ENCODE measurements around the gene TGFB1. TPM values are rescaled to one million over a fixed set of nuclear protein-coding genes. Genes with fewer than 3 reads are reported as not detected.

Gene TGFB1
- polyA plus RNA-seq, 1 donor from 2014 or later: not detected

DNA sequence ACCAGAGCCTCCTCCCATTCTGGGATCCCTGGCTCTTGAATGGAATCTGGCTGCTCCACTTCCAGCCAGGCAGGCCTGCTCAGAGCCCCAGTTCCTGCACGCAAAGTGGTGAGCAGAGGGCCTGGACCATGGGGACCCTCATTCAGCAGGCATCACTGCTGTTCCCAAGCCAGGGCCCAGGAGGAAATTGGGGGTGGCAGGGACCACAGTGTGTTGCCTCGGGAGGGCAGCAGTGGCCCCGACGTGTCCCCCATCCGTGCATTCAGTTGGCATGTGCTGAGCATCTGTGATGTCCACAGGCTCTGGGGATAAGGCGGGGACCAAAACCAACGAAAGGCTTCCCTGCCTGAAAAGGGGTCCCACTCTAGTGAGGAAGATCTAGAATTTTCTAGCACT is 32.5 kb downstream of the TGFB1 start:
- Histone ChIP-seq H4K20me1 (ENCODE audit: insufficient read depth) (no peaks in the 10 kb centered on the region), H3F3A (ENCODE audit: insufficient read depth, low read length, poor library complexity, severe bottlenecking) (no peaks in the 10 kb centered on the region), H3K27me3 (ENCODE audit: insufficient read depth, low read depth, low read length) (no peaks in the 10 kb centered on the region), H3K9ac (ENCODE audit: low read length) (no peak overlapping the region), H3K79me2 (replicated peaks; ENCODE audit: insufficient read depth, low read length) (no peaks in the 10 kb centered on the region), H3K9me2 (ENCODE audit: insufficient read depth, low read length) (no peaks in the 10 kb centered on the region), H3K36me3 (ENCODE audit: insufficient read depth, low read length) (peaks cover 6% of the 10 kb centered on the region), H3K4me2 (ENCODE audit: low read length) (no peak overlapping the region), H3K9me3 (ENCODE audit: low read length) (no peaks in the 10 kb centered on the region), H3K27ac (ENCODE audit: low read length) (no peak overlapping the region), H2AFZ (ENCODE audit: low read depth, low read length) (no peak overlapping the region), H3K4me3 (ENCODE audit: low read length) (no peak overlapping the region)
- TF ChIP-seq POLR2AphosphoS5 (IDR thresholded peaks at IDR 0.05) (no peak), SMC3 (conservative IDR thresholded peaks at IDR 0.05; ENCODE audit: poor library complexity) (no peak), MXI1 (conservative IDR thresholded peaks at IDR 0.05; ENCODE audit: poor library complexity, severe bottlenecking) (no peak), EZH2 (IDR thresholded peaks at IDR 0.05; ENCODE audit: borderline replicate concordance, insufficient read depth, low read length, poor library complexity, severe bottlenecking) (no peak), RAD21 (conservative IDR thresholded peaks at IDR 0.05) (no peak), EP300 (conservative IDR thresholded peaks at IDR 0.05; ENCODE audit: poor library complexity, severe bottlenecking) (no peak), TAF1 (IDR thresholded peaks at IDR 0.05; ENCODE audit: low read depth) (no peak)
- TF ChIP-seq, protein P1, sequence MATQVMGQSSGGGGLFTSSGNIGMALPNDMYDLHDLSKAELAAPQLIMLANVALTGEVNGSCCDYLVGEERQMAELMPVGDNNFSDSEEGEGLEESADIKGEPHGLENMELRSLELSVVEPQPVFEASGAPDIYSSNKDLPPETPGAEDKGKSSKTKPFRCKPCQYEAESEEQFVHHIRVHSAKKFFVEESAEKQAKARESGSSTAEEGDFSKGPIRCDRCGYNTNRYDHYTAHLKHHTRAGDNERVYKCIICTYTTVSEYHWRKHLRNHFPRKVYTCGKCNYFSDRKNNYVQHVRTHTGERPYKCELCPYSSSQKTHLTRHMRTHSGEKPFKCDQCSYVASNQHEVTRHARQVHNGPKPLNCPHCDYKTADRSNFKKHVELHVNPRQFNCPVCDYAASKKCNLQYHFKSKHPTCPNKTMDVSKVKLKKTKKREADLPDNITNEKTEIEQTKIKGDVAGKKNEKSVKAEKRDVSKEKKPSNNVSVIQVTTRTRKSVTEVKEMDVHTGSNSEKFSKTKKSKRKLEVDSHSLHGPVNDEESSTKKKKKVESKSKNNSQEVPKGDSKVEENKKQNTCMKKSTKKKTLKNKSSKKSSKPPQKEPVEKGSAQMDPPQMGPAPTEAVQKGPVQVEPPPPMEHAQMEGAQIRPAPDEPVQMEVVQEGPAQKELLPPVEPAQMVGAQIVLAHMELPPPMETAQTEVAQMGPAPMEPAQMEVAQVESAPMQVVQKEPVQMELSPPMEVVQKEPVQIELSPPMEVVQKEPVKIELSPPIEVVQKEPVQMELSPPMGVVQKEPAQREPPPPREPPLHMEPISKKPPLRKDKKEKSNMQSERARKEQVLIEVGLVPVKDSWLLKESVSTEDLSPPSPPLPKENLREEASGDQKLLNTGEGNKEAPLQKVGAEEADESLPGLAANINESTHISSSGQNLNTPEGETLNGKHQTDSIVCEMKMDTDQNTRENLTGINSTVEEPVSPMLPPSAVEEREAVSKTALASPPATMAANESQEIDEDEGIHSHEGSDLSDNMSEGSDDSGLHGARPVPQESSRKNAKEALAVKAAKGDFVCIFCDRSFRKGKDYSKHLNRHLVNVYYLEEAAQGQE (IDR thresholded peaks at IDR 0.05; ENCODE audit: borderline replicate concordance): no peak
- TF ChIP-seq, protein P2, sequence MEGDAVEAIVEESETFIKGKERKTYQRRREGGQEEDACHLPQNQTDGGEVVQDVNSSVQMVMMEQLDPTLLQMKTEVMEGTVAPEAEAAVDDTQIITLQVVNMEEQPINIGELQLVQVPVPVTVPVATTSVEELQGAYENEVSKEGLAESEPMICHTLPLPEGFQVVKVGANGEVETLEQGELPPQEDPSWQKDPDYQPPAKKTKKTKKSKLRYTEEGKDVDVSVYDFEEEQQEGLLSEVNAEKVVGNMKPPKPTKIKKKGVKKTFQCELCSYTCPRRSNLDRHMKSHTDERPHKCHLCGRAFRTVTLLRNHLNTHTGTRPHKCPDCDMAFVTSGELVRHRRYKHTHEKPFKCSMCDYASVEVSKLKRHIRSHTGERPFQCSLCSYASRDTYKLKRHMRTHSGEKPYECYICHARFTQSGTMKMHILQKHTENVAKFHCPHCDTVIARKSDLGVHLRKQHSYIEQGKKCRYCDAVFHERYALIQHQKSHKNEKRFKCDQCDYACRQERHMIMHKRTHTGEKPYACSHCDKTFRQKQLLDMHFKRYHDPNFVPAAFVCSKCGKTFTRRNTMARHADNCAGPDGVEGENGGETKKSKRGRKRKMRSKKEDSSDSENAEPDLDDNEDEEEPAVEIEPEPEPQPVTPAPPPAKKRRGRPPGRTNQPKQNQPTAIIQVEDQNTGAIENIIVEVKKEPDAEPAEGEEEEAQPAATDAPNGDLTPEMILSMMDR (IDR thresholded peaks at IDR 0.05; ENCODE audit: poor library complexity, severe bottlenecking): no peak

DNA sequence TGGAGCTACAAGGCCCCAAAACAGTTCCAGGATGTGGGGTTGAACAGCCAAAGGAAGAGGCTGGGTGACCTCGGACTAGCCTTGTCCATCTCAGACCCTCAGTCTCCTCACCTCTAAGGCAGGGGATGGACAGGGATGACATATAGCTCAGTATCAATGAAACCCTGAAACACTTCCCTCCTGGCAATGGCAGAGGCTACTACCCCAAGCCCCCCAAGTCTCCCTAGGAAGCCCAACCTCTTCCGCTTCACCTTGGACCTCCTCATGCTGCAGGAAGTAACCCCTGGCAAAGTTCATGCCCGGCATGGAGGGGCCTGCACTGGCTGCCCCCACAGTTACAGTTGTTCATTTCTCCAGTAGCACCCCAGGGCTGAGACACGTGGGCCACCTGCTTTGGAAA is 33.2 kb downstream of the TGFB1 start:
- Histone ChIP-seq H3K79me2 (replicated peaks; ENCODE audit: insufficient read depth, low read length) (no peaks in the 10 kb centered on the region), H2AFZ (ENCODE audit: low read depth, low read length) (no peak overlapping the region), H3K27me3 (ENCODE audit: insufficient read depth, low read depth, low read length) (no peaks in the 10 kb centered on the region), H3K4me2 (ENCODE audit: low read length) (no peak overlapping the region), H3F3A (ENCODE audit: insufficient read depth, low read length, poor library complexity, severe bottlenecking) (no peaks in the 10 kb centered on the region), H3K9me3 (ENCODE audit: low read length) (no peaks in the 10 kb centered on the region), H3K36me3 (ENCODE audit: insufficient read depth, low read length) (peaks cover 6% of the 10 kb centered on the region), H3K9me2 (ENCODE audit: insufficient read depth, low read length) (no peaks in the 10 kb centered on the region), H3K4me3 (ENCODE audit: low read length) (no peak overlapping the region), H3K9ac (ENCODE audit: low read length) (no peak overlapping the region), H3K27ac (ENCODE audit: low read length) (no peak overlapping the region), H4K20me1 (ENCODE audit: insufficient read depth) (no peaks in the 10 kb centered on the region)
- TF ChIP-seq, protein P2 (IDR thresholded peaks at IDR 0.05; ENCODE audit: poor library complexity, severe bottlenecking): no peak
- no peak for TF ChIP-seq RAD21 (conservative IDR thresholded peaks at IDR 0.05)
- TF ChIP-seq SMC3 (conservative IDR thresholded peaks at IDR 0.05; ENCODE audit: poor library complexity): no peak
- no peak for TF ChIP-seq EP300 (conservative IDR thresholded peaks at IDR 0.05; ENCODE audit: poor library complexity, severe bottlenecking)
- TF ChIP-seq TAF1 (IDR thresholded peaks at IDR 0.05; ENCODE audit: low read depth): no peak
- TF ChIP-seq, protein P1 (IDR thresholded peaks at IDR 0.05; ENCODE audit: borderline replicate concordance): no peak
- no peak for TF ChIP-seq EZH2 (IDR thresholded peaks at IDR 0.05; ENCODE audit: borderline replicate concordance, insufficient read depth, low read length, poor library complexity, severe bottlenecking)
- TF ChIP-seq MXI1 (conservative IDR thresholded peaks at IDR 0.05; ENCODE audit: poor library complexity, severe bottlenecking): no peak
- no peak for TF ChIP-seq POLR2AphosphoS5 (IDR thresholded peaks at IDR 0.05)

Measured in neural cell (in vitro differentiated cells).